ENCODE data around the gene LSM14A.
A peak's percentile ranks its signal among the peaks of the same experiment; 100 is the strongest.
"Not testable (repeated sequence)": the region's sequence is repeated elsewhere in the genome, so short reads cannot be mapped to it uniquely, and the experiment has no call there.

LSM14A gene

GRCh38 chr19:34241513-34242337 is 69.4 kb downstream of the LSM14A start:
- in situ Hi-C loops (cut with MboI; ENCODE audit: low pct_unique_long_range_greater_than_20kb, low sequenced_read_pairs, unreplicated experiment) = no loop called here
- no peak for DNase-seq (ENCODE audit: low spot score)
- TF ChIP-seq CTCF (IDR thresholded peaks at IDR 0.05; ENCODE audit: extremely low read depth, insufficient read depth, missing control alignments) = peak; percentile 24

- DNase-seq (ENCODE audit: low spot score) = peak; percentile 69
- in situ Hi-C loops (cut with MboI; ENCODE audit: low pct_unique_long_range_greater_than_20kb, low sequenced_read_pairs, unreplicated experiment) = not testable (repeated sequence)
Measured at GRCh38 chr19:34243138-34243875, 71.0 kb downstream of the LSM14A start.

- TF ChIP-seq CTCF (IDR thresholded peaks at IDR 0.05; ENCODE audit: extremely low read depth, insufficient read depth, missing control alignments) = no peak
- DNase-seq (ENCODE audit: low spot score) = no peak
- in situ Hi-C loops (cut with MboI; ENCODE audit: low pct_unique_long_range_greater_than_20kb, low sequenced_read_pairs, unreplicated experiment) = no loop called here
Measured at GRCh38 chr19:34243876-34244578, 71.7 kb downstream of the LSM14A start.

GRCh38 chr19:34244611-34245299 is 72.5 kb downstream of the LSM14A start:
- in situ Hi-C loops (cut with MboI; ENCODE audit: low pct_unique_long_range_greater_than_20kb, low sequenced_read_pairs, unreplicated experiment) = no loop called here
- no peak for TF ChIP-seq CTCF (IDR thresholded peaks at IDR 0.05; ENCODE audit: extremely low read depth, insufficient read depth, missing control alignments)

GRCh38 chr19:34246340-34246739 is 74.0 kb downstream of the LSM14A start:
- in situ Hi-C loops (cut with MboI; ENCODE audit: low pct_unique_long_range_greater_than_20kb, low sequenced_read_pairs, unreplicated experiment) = no loop called here
- no peak for TF ChIP-seq CTCF (IDR thresholded peaks at IDR 0.05; ENCODE audit: extremely low read depth, insufficient read depth, missing control alignments)
- DNase-seq (ENCODE audit: low spot score) = no peak

More at GRCh38 chr19:34244611-34245299, 72.5 kb downstream of the LSM14A start:
- DNase-seq (ENCODE audit: low spot score) = no peak

GRCh38 chr19:34248941-34249340 is 76.6 kb downstream of the LSM14A start:
- TF ChIP-seq CTCF (IDR thresholded peaks at IDR 0.05; ENCODE audit: extremely low read depth, insufficient read depth, missing control alignments) = no peak
- DNase-seq (ENCODE audit: low spot score) = no peak
- in situ Hi-C loops (cut with MboI; ENCODE audit: low pct_unique_long_range_greater_than_20kb, low sequenced_read_pairs, unreplicated experiment) = no loop called here

GRCh38 chr19:34253167-34253566 is 80.9 kb downstream of the LSM14A start:
- DNase-seq (ENCODE audit: low spot score); in situ Hi-C loops (cut with MboI; ENCODE audit: low pct_unique_long_range_greater_than_20kb, low sequenced_read_pairs, unreplicated experiment): not testable (repeated sequence)

GRCh38 chr19:34253681-34254045 is 81.4 kb downstream of the LSM14A start:
- DNase-seq (ENCODE audit: low spot score) = not testable (repeated sequence)

More at GRCh38 chr19:34253681-34254045, 81.4 kb downstream of the LSM14A start:
- in situ Hi-C loops (cut with MboI; ENCODE audit: low pct_unique_long_range_greater_than_20kb, low sequenced_read_pairs, unreplicated experiment) = not testable (repeated sequence)
